HepG2 (cell line): ENCODE data around the gene OR5B12. TPM values are rescaled to one million over a fixed set of nuclear protein-coding genes. Genes with fewer than 3 reads are reported as not detected.

Experiments used
- ATAC-seq: fragments of 200-7000 bp; cut with Tn5 transposase; 3 replicates; pipeline ENCODE4 v1.9.1; 2020; ENCODE audit warnings: mild to moderate bottlenecking, moderate library complexity
- BruUV-seq: library from RNA; stranded (reverse); fragments of 400-500 nt; replicated peaks from 2 replicates; lab custom pipeline; 2021; lab: Mats Ljungman, UMichigan
- CTCF ChIA-PET: fragments of 300-600 bp; formaldehyde crosslinking; extraction: SDS; loops from one replicate; lab custom pipeline; 2021; ENCODE audit warnings: low total read pairs, inconsistent platforms, low intra/inter-chr PET ratio; lab: Yijun Ruan, JAX
- POLR2A ChIA-PET: fragments of 350-600 bp; sonication (Branson Sonifier 250); formaldehyde crosslinking; loops from one replicate; lab custom pipeline; 2020; ENCODE audit warnings: antibody characterized with exemption, inconsistent platforms; lab: Yijun Ruan, JAX
- DNase-seq: peaks from one replicate; pipeline ENCODE4 v3.0.0-alpha.2; 2015; ENCODE audit warnings: low spot score
- FAIRE-seq: peaks from 3 replicates; lab custom pipeline; 2011; peaks lifted over from hg19 to GRCh38; lab: Jason Lieb, UNC
- H2AFZ ChIP-seq: one replicate; pipeline ENCODE4 v1.6.1; 2011; ENCODE audit warnings: low read length, inconsistent platforms
- H3K27ac ChIP-seq: fragments of 300-600 bp; 3 replicates; pipeline ENCODE4 v1.8.0; 2011; ENCODE audit warnings: mixed run types, mild to moderate bottlenecking, mixed read lengths, low read length, inconsistent platforms; ENCODE audit not compliant: insufficient read depth; ENCODE audit errors: extremely low read length
- H3K27me3 ChIP-seq, 2 experiments: fragments of 200-600 bp in 1 of 2; 2 replicates in 1 of 2; 3 replicates in 1 of 2; pipeline versions ENCODE4 v1.6.0 to v1.8.0; 2011; ENCODE audit warnings: low read length in 2 of 2, mild to moderate bottlenecking in 2 of 2, moderate library complexity in 2 of 2, inconsistent platforms in 1 of 2; ENCODE audit not compliant: insufficient read depth in 2 of 2, control insufficient read depth in 1 of 2
- H3K36me3 ChIP-seq, 2 experiments: fragments of 200-600 bp in 1 of 2; replicated peaks in 1 of 2; 2 replicates in 1 of 2; 3 replicates in 1 of 2; pipeline versions ENCODE4 v1.5.1 to v1.8.0; 2011; ENCODE audit warnings: low read length in 2 of 2, inconsistent platforms in 1 of 2; ENCODE audit not compliant: insufficient read depth in 2 of 2, control insufficient read depth in 1 of 2
- H3K4me1 ChIP-seq: 2 replicates; pipeline ENCODE4 v1.5.1; 2012; ENCODE audit warnings: low read length, inconsistent platforms; ENCODE audit not compliant: insufficient read depth
- H3K4me2 ChIP-seq: 2 replicates; pipeline ENCODE4 v1.6.0; 2011; ENCODE audit warnings: low read depth, low read length, inconsistent platforms
- H3K4me3 ChIP-seq, 3 experiments: fragments of 200-600 bp in 1 of 3; sonication (generic), shearing (Covaris generic) in 1 of 3; replicated peaks in 1 of 3; 2 replicates each; pipeline ENCODE4 v1.5.1; 2011 to 2016; ENCODE audit warnings: low read length in 3 of 3, inconsistent platforms in 2 of 3, low read depth in 2 of 3, mild to moderate bottlenecking in 2 of 3, control low read depth in 1 of 3, mixed read lengths in 1 of 3; ENCODE audit not compliant: insufficient read depth in 1 of 3
- H3K79me2 ChIP-seq: one replicate; pipeline ENCODE4 v1.6.1; 2011; ENCODE audit warnings: low read length, inconsistent platforms; ENCODE audit not compliant: insufficient read depth
- H3K9ac ChIP-seq: 2 replicates; pipeline ENCODE4 v1.6.0; 2011; ENCODE audit warnings: mild to moderate bottlenecking, low read depth, low read length, inconsistent platforms; ENCODE audit not compliant: insufficient read depth
- H3K9me3 ChIP-seq: 2 replicates; pipeline ENCODE4 v1.5.1; 2012; ENCODE audit warnings: mild to moderate bottlenecking, low read length
- H4K20me1 ChIP-seq: 2 replicates; pipeline ENCODE4 v1.6.0; 2011; ENCODE audit warnings: inconsistent platforms, mild to moderate bottlenecking, low read length, moderate library complexity; ENCODE audit not compliant: insufficient read depth
- CCDC6 ChIP-seq: sonication (generic); formaldehyde crosslinking; IDR thresholded peaks from 2 replicates; pipeline ENCODE4 v1.8.1; 2022; ENCODE audit warnings: mild to moderate bottlenecking, missing genetic modification reagents, moderate library complexity
- KAT7 ChIP-seq: IDR thresholded peaks from 2 replicates; pipeline ENCODE4 v1.6.1; 2018; ENCODE audit warnings: borderline replicate concordance, missing compliant biosample characterization
- KMT2B ChIP-seq: IDR thresholded peaks from 2 replicates; pipeline ENCODE4 v1.6.1; 2016; ENCODE audit warnings: missing genetic modification reagents, missing compliant biosample characterization
- MAFF ChIP-seq: IDR thresholded peaks from 2 replicates; pipeline ENCODE4 v1.6.1; 2011; ENCODE audit warnings: low read depth, low read length, improper control_type of control experiment
- MAFK ChIP-seq, 2 experiments: IDR thresholded peaks in 1 of 2; conservative IDR thresholded peaks in 1 of 2; 2 replicates each; pipeline ENCODE4 v1.6.1; 2011; ENCODE audit warnings: improper control_type of control experiment in 2 of 2, low read length in 2 of 2
- MLLT10 ChIP-seq: sonication (generic); formaldehyde crosslinking; IDR thresholded peaks from 2 replicates; pipeline ENCODE4 v1.4.0; 2020; ENCODE audit warnings: missing genetic modification reagents
- NCOA2 ChIP-seq: sonication (generic); formaldehyde crosslinking; IDR thresholded peaks from 2 replicates; pipeline ENCODE4 v1.8.0; 2022; ENCODE audit warnings: inconsistent platforms
- NFE2L2 ChIP-seq: fragments of 150-350 bp; IDR thresholded peaks from 2 replicates; pipeline ENCODE4 v1.6.1; 2014; ENCODE audit warnings: low read length
- PHF20 ChIP-seq: sonication (generic); formaldehyde crosslinking; IDR thresholded peaks from 2 replicates; pipeline ENCODE4 v1.5.0; 2020; ENCODE audit warnings: mild to moderate bottlenecking, missing genetic modification reagents
- SNRNP70 ChIP-seq: fragments of 200-400 bp; formaldehyde crosslinking; IDR thresholded peaks from 2 replicates; pipeline ENCODE4 v1.6.1; 2017; ENCODE audit warnings: mild to moderate bottlenecking, low read depth, low read length, moderate library complexity
- SUZ12 ChIP-seq: fragments of 150-350 bp; IDR thresholded peaks from 2 replicates; pipeline ENCODE4 v1.6.1; 2014; ENCODE audit warnings: low read depth, low read length
- TOPORS ChIP-seq: sonication (generic); formaldehyde crosslinking; IDR thresholded peaks from 2 replicates; pipeline ENCODE4 v1.8.0; 2023; ENCODE audit warnings: mild to moderate bottlenecking, missing genetic modification reagents
- ZC3H4 ChIP-seq: sonication (generic); formaldehyde crosslinking; IDR thresholded peaks from 2 replicates; pipeline ENCODE4 v1.4.0; 2020; ENCODE audit warnings: missing genetic modification reagents, borderline replicate concordance
- ZNF124 ChIP-seq: sonication (generic); formaldehyde crosslinking; IDR thresholded peaks from 2 replicates; pipeline ENCODE4 v1.4.0; 2020; ENCODE audit warnings: missing genetic modification reagents
- ZNF343 ChIP-seq: sonication (generic); formaldehyde crosslinking; IDR thresholded peaks from 2 replicates; pipeline ENCODE4 v1.4.0; 2020; ENCODE audit warnings: mild to moderate bottlenecking, missing genetic modification reagents
- WGBS: methylation state at CpG from one replicate; pipeline ENCODE4 v1.1.6; 2017; ENCODE audit warnings: low lambda C conversion rate; 5-methylcytosine and 5-hydroxymethylcytosine counted together
- in situ Hi-C: cut with HindIII; loops from 2 replicates; pipeline ENCODE4 v1.10.0; 2017; ENCODE audit warnings: low pct_unique_long_range_greater_than_20kb; ENCODE audit not compliant: extremely low pct_ligation_motif_present
- intact Hi-C: fragments of 100-400 bp; cut with micrococcal nuclease; formaldehyde crosslinking; loops from one replicate; pipeline ENCODE4 v1.10.0; 2022; ENCODE audit not compliant: unreplicated experiment
- polyA plus RNA-seq, 8 experiments: library from polyadenylated mRNA; depleted of rRNA in 3 of 8; stranded (reverse) in 7 of 8; unstranded in 1 of 8; fragments of >200 nt; fragmentation: Illumina TruSeq in 4 of 8; extraction: Trizol in 4 of 8; gene quantifications; 2 replicates each; pipeline versions ENCODE4 v1.2.1 to v1.2.3, GENCODE V29; 2011 to 2016; ENCODE audit warnings: low read depth in 4 of 8, missing spikeins in 1 of 8, mixed read lengths in 1 of 8; ENCODE audit not compliant: insufficient read depth in 1 of 8
- total RNA-seq, 5 experiments: library from RNA; depleted of rRNA; stranded (reverse); fragments of >200 nt; fragmentation: Illumina TruSeq; extraction: Trizol; gene quantifications; 2 replicates each; pipeline ENCODE4 v1.2.3, GENCODE V29; 2016; ENCODE audit warnings: low read depth in 1 of 5
- TF ChIP-seq, protein P1 (sequence below): sonication (generic); formaldehyde crosslinking; IDR thresholded peaks from 2 replicates; pipeline ENCODE4 v1.9.0; 2021; ENCODE audit warnings: missing genetic modification reagents, mild to moderate bottlenecking, borderline replicate concordance
- TF ChIP-seq, protein P2 (sequence below): sonication (generic); formaldehyde crosslinking; conservative IDR thresholded peaks from 2 replicates; pipeline ENCODE4 v1.4.0; 2020; ENCODE audit warnings: missing genetic modification reagents
- TF ChIP-seq, protein P3 (sequence below): sonication (generic); formaldehyde crosslinking; IDR thresholded peaks from 2 replicates; pipeline ENCODE4 v1.4.0; 2020; ENCODE audit warnings: mild to moderate bottlenecking, missing genetic modification reagents

Gene OR5B12
- total and polyA plus RNA-seq, 2 of the 13 experiments (the other 11 are each of a cell fraction or from before 2014, with no cell fraction given), result not detected

DNA sequence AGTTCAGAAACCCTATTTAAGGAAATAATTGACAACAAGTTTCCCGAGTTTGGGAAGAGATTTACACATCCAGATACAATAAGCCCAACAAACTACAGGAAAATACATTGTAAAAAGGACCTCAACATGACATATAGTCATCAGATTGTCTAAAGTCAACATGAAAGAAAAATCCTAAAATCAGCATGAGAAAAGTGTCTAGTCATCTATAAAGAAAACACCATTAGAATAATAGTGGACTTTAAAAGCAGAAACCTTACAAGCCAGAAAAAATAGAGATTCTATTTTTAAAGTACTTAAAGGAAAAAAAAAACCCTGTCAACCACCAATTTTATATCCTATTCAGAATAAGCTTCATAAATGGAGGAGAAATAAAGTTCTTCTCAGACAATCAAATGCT, 12.8 kb downstream of the OR5B12 start:
- Histone ChIP-seq H3K4me2 (no peak overlapping the region), H2AFZ (no peak overlapping the region), H3K27ac (no peak overlapping the region), H3K4me3 (no peak overlapping the region), H3K79me2 (no peaks in the 10 kb centered on the region), H3K4me1 (no peaks in the 10 kb centered on the region), H3K36me3 (no peaks in the 10 kb centered on the region), H3K9ac (no peak overlapping the region), H3K9me3 (no peaks in the 10 kb centered on the region)
- BruUV-seq, result no TSS peak
- 3% methylated on average over 1 of the region's 1 CpG for WGBS
- ATAC-seq, result no peak
- CTCF ChIA-PET, result no interaction called here
- no peak for DNase-seq
- no peak for FAIRE-seq
- no peak for TF ChIP-seq KAT7 (CRISPR knock-in tag)
- TF ChIP-seq SUZ12, result no peak
- TF ChIP-seq ZNF343 (CRISPR knock-in tag), result no peak
- TF ChIP-seq, protein P1, sequence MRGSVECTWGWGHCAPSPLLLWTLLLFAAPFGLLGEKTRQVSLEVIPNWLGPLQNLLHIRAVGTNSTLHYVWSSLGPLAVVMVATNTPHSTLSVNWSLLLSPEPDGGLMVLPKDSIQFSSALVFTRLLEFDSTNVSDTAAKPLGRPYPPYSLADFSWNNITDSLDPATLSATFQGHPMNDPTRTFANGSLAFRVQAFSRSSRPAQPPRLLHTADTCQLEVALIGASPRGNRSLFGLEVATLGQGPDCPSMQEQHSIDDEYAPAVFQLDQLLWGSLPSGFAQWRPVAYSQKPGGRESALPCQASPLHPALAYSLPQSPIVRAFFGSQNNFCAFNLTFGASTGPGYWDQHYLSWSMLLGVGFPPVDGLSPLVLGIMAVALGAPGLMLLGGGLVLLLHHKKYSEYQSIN (CRISPR knock-in tag), result no peak
- TF ChIP-seq MAFK (conservative IDR thresholded peaks at IDR 0.05 in 1 of 2, IDR thresholded peaks at IDR 0.05 in 1 of 2; ENCODE audit: low read length in 2 of 2), result peak; percentile 52 to 73; a peak in 3 of 4 replicates
- no peak for TF ChIP-seq ZNF124 (CRISPR knock-in tag)
- TF ChIP-seq, protein P2, sequence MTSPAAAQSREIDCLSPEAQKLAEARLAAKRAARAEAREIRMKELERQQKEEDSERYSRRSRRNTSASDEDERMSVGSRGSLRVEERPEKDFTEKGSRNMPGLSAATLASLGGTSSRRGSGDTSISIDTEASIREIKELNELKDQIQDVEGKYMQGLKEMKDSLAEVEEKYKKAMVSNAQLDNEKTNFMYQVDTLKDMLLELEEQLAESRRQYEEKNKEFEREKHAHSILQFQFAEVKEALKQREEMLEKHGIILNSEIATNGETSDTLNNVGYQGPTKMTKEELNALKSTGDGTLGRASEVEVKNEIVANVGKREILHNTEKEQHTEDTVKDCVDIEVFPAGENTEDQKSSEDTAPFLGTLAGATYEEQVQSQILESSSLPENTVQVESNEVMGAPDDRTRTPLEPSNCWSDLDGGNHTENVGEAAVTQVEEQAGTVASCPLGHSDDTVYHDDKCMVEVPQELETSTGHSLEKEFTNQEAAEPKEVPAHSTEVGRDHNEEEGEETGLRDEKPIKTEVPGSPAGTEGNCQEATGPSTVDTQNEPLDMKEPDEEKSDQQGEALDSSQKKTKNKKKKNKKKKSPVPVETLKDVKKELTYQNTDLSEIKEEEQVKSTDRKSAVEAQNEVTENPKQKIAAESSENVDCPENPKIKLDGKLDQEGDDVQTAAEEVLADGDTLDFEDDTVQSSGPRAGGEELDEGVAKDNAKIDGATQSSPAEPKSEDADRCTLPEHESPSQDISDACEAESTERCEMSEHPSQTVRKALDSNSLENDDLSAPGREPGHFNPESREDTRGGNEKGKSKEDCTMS, result no peak
- peak; percentile 25; the same call in 1 of the 2 replicates for TF ChIP-seq NFE2L2
- TF ChIP-seq KMT2B (CRISPR knock-in tag), result no peak
- TF ChIP-seq MLLT10 (CRISPR knock-in tag), result no peak
- TF ChIP-seq PHF20 (CRISPR knock-in tag), result no peak
- no peak for TF ChIP-seq SNRNP70
- TF ChIP-seq, protein P3, sequence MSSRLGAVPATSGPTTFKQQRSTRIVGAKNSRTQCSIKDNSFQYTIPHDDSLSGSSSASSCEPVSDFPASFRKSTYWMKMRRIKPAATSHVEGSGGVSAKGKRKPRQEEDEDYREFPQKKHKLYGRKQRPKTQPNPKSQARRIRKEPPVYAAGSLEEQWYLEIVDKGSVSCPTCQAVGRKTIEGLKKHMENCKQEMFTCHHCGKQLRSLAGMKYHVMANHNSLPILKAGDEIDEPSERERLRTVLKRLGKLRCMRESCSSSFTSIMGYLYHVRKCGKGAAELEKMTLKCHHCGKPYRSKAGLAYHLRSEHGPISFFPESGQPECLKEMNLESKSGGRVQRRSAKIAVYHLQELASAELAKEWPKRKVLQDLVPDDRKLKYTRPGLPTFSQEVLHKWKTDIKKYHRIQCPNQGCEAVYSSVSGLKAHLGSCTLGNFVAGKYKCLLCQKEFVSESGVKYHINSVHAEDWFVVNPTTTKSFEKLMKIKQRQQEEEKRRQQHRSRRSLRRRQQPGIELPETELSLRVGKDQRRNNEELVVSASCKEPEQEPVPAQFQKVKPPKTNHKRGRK (CRISPR knock-in tag), result no peak
- TF ChIP-seq NCOA2, result no peak
- no peak for TF ChIP-seq ZC3H4 (CRISPR knock-in tag)
- no peak for TF ChIP-seq TOPORS (CRISPR knock-in tag)
- TF ChIP-seq CCDC6 (CRISPR knock-in tag), result no peak
- peak; percentile 67 for TF ChIP-seq MAFF
- TF ChIP-seq, all 625 proteins: peak for 3
- in situ Hi-C loops, result no loop called here
- POLR2A ChIA-PET, result no interaction called here
- Histone ChIP-seq H4K20me1 (no peaks in the 10 kb centered on the region), H3K27me3 (no peaks in the 10 kb centered on the region; a peak in 1 of 5 replicates)
- intact Hi-C loops, result no loop called here
